A549 (cell line): ENCODE results near the gene PDE4C. TPM values are rescaled to one million over a fixed set of nuclear protein-coding genes. Genes with fewer than 3 reads are reported as not detected.

Experiments
- ATAC-seq, 2 experiments: fragments of 200-7000 bp in 1 of 2; fragments of >200 bp in 1 of 2; cut with Nextera tagmentation in 1 of 2; cut with Tn5 transposase in 1 of 2; 3 replicates each; pipeline versions ENCODE4 v1.8.0 to v1.9.1; 2018 to 2020; ENCODE audit warnings: mild to moderate bottlenecking in 1 of 2, moderate library complexity in 1 of 2
- CTCF ChIA-PET: fragments of 300-600 bp; sonication (Branson Sonifier 250); formaldehyde crosslinking; extraction: SDS; loops from one replicate; lab custom pipeline; 2021; ENCODE audit warnings: antibody characterized with exemption, inconsistent platforms; lab: Yijun Ruan, JAX
- POLR2A ChIA-PET: fragments of 350-600 bp; formaldehyde crosslinking; extraction: SDS; loops from one replicate; lab custom pipeline; 2021; ENCODE audit warnings: antibody characterized with exemption, inconsistent platforms; lab: Yijun Ruan, JAX
- DNase-seq, 2 experiments: peaks; one replicate each; pipeline versions ENCODE4 v3.0.0 to v3.0.0-alpha.2; 2011 to 2016; ENCODE audit warnings: low read depth in 1 of 2, low spot score in 1 of 2
- FAIRE-seq: peaks from 2 replicates; lab custom pipeline; 2011; peaks lifted over from hg19 to GRCh38; lab: Jason Lieb, UNC
- H3K27ac ChIP-seq, 2 experiments: fragments of >200 bp; sonication (Bioruptor Twin); formaldehyde crosslinking; 3 replicates each; pipeline ENCODE4 v1.5.1; 2016 to 2017
- H3K4me1 ChIP-seq: fragments of >200 bp; sonication (Bioruptor Twin); formaldehyde crosslinking; 3 replicates; pipeline ENCODE4 v1.6.1; 2016
- H3K4me2 ChIP-seq: fragments of >200 bp; sonication (Bioruptor Twin); formaldehyde crosslinking; 3 replicates; pipeline ENCODE4 v1.6.1; 2016
- H3K4me3 ChIP-seq: fragments of >200 bp; sonication (Bioruptor Twin); formaldehyde crosslinking; 3 replicates; pipeline ENCODE4 v1.5.1; 2016
- H3K9me3 ChIP-seq: fragments of >200 bp; sonication (Bioruptor Twin); formaldehyde crosslinking; 3 replicates; pipeline ENCODE4 v1.6.1; 2016
- BHLHE40 ChIP-seq: IDR thresholded peaks from 2 replicates; pipeline ENCODE4 v1.6.1; 2012; ENCODE audit warnings: low read depth, low read length, inconsistent platforms
- CBX2 ChIP-seq: fragments of 200-600 bp; sonication (generic); IDR thresholded peaks from 2 replicates; pipeline ENCODE4 v1.6.1; 2016; ENCODE audit warnings: low read depth, mild to moderate bottlenecking, borderline replicate concordance
- CHD2 ChIP-seq: fragments of 150-350 bp; IDR thresholded peaks from 2 replicates; pipeline ENCODE4 v1.6.1; 2014; ENCODE audit warnings: low read length; ENCODE audit not compliant: partially characterized antibody
- EHMT2 ChIP-seq: fragments of 200-600 bp; sonication (generic); IDR thresholded peaks from 2 replicates; pipeline ENCODE4 v1.6.1; 2016; ENCODE audit warnings: antibody characterized with exemption, low read depth, mild to moderate bottlenecking, moderate library complexity
- EP300 ChIP-seq, 2 experiments: fragments of >200 bp; sonication (Bioruptor Twin); formaldehyde crosslinking; IDR thresholded peaks; 2 replicates in 1 of 2; 3 replicates in 1 of 2; pipeline ENCODE4 v1.6.1; 2016 to 2017
- ESRRA ChIP-seq: fragments of 150-350 bp; IDR thresholded peaks from 2 replicates; pipeline ENCODE4 v1.6.1; 2014; ENCODE audit warnings: mild to moderate bottlenecking, low read length, borderline replicate concordance
- FOSB ChIP-seq: fragments of 250-450 bp; sonication (Bioruptor Pico); IDR thresholded peaks from 2 replicates; pipeline ENCODE4 v1.5.0; 2020; ENCODE audit warnings: mild to moderate bottlenecking, moderate library complexity
- FOXS1 ChIP-seq: fragments of 250-450 bp; sonication (Bioruptor Pico); IDR thresholded peaks from 2 replicates; pipeline ENCODE4 v1.5.0; 2020; ENCODE audit warnings: mild to moderate bottlenecking, moderate library complexity
- HEYL ChIP-seq: fragments of 250-450 bp; sonication (Bioruptor Pico); IDR thresholded peaks from 2 replicates; pipeline ENCODE4 v1.8.0; 2021; ENCODE audit warnings: mild to moderate bottlenecking, moderate library complexity
- JUN ChIP-seq, 2 experiments: fragments of >200 bp; sonication (Bioruptor Twin); formaldehyde crosslinking; IDR thresholded peaks; 2 replicates in 1 of 2; 3 replicates in 1 of 2; pipeline ENCODE4 v1.6.1; 2016 to 2017
- MAFK ChIP-seq: fragments of 450-650 bp; IDR thresholded peaks from 2 replicates; pipeline ENCODE4 v1.6.1; 2014; ENCODE audit not compliant: partially characterized antibody
- MAZ ChIP-seq: fragments of 150-350 bp; IDR thresholded peaks from 2 replicates; pipeline ENCODE4 v1.6.1; 2014; ENCODE audit warnings: antibody characterized with exemption, low read depth, low read length, borderline replicate concordance
- PHF8 ChIP-seq: fragments of 200-600 bp; sonication (generic); IDR thresholded peaks from 2 replicates; pipeline ENCODE4 v1.6.1; 2016; ENCODE audit warnings: low read depth, mild to moderate bottlenecking, antibody characterized with exemption, moderate library complexity, borderline replicate concordance
- RAD21 ChIP-seq, 2 experiments: fragments of >200 bp in 1 of 2; sonication (Bioruptor Twin) in 1 of 2; formaldehyde crosslinking in 1 of 2; IDR thresholded peaks in 1 of 2; conservative IDR thresholded peaks in 1 of 2; 2 replicates in 1 of 2; 3 replicates in 1 of 2; pipeline ENCODE4 v1.6.1; 2012 to 2018; ENCODE audit warnings: inconsistent platforms in 1 of 2
- RARB ChIP-seq: fragments of 250-450 bp; sonication (Bioruptor Pico); IDR thresholded peaks from 2 replicates; pipeline ENCODE4 v1.8.0; 2021; ENCODE audit warnings: mild to moderate bottlenecking, moderate library complexity
- RFX5 ChIP-seq: fragments of 450-650 bp; IDR thresholded peaks from 2 replicates; pipeline ENCODE4 v1.7.1; 2014; ENCODE audit warnings: antibody characterized with exemption, mild to moderate bottlenecking, moderate library complexity
- RNF2 ChIP-seq: fragments of 200-600 bp; sonication (generic); IDR thresholded peaks from 2 replicates; pipeline ENCODE4 v1.6.1; 2016; ENCODE audit warnings: low read depth, mild to moderate bottlenecking, antibody characterized with exemption, moderate library complexity, borderline replicate concordance
- SMC3 ChIP-seq: fragments of >200 bp; sonication (Bioruptor Twin); formaldehyde crosslinking; IDR thresholded peaks from 3 replicates; pipeline ENCODE4 v1.6.1; 2018; ENCODE audit warnings: inconsistent platforms
- SREBF2 ChIP-seq: fragments of 450-650 bp; IDR thresholded peaks from 2 replicates; pipeline ENCODE4 v1.6.1; 2014; ENCODE audit warnings: mild to moderate bottlenecking, moderate library complexity
- ZFP36 ChIP-seq: fragments of 450-650 bp; IDR thresholded peaks from 2 replicates; pipeline ENCODE4 v1.6.1; 2014; ENCODE audit warnings: borderline replicate concordance; ENCODE audit not compliant: partially characterized antibody
- WGBS: methylation state at CpG from one replicate; pipeline ENCODE4 v1.1.6; 2017; ENCODE audit errors: missing lambda C conversion rate; 5-methylcytosine and 5-hydroxymethylcytosine counted together
- polyA plus RNA-seq, 4 experiments: library from polyadenylated mRNA; depleted of rRNA in 3 of 4; stranded (reverse); fragments of >200 nt; fragmentation: RNase III in 1 of 4; extraction: RNeasy Plus Mini Kit Qiagen cat#74134 plus additional on column Dnase treatment in 1 of 4; gene quantifications; 2 replicates in 3 of 4; 3 replicates in 1 of 4; pipeline ENCODE4 v1.2.3, GENCODE V29; 2011 to 2017
- TF ChIP-seq, protein P1 (sequence below): fragments of 250-450 bp; sonication (Bioruptor Pico); IDR thresholded peaks from 2 replicates; pipeline ENCODE4 v1.5.0; 2020; ENCODE audit warnings: low read depth, mild to moderate bottlenecking, moderate library complexity
- TF ChIP-seq, protein P2 (sequence below): IDR thresholded peaks from 2 replicates; pipeline ENCODE4 v1.6.1; 2012
- TF ChIP-seq, protein P3 (sequence below): fragments of 450-650 bp; IDR thresholded peaks from 2 replicates; pipeline ENCODE4 v1.6.1; 2014; ENCODE audit warnings: antibody characterized with exemption
- TF ChIP-seq, protein P4 (sequence below): fragments of 250-450 bp; sonication (Bioruptor Pico); IDR thresholded peaks from 2 replicates; pipeline ENCODE4 v1.5.0; 2021; ENCODE audit warnings: mild to moderate bottlenecking, moderate library complexity, borderline replicate concordance
- TF ChIP-seq, protein P5 (sequence below): fragments of 200-600 bp; sonication (generic); IDR thresholded peaks from 2 replicates; pipeline ENCODE4 v1.6.1; 2016; ENCODE audit warnings: antibody characterized with exemption, mild to moderate bottlenecking, moderate library complexity

The PDE4C gene
- polyA plus RNA-seq, 2 of the 4 experiments (the other 2 are of a cell fraction): 0.25 to 0.65 TPM

DNA sequence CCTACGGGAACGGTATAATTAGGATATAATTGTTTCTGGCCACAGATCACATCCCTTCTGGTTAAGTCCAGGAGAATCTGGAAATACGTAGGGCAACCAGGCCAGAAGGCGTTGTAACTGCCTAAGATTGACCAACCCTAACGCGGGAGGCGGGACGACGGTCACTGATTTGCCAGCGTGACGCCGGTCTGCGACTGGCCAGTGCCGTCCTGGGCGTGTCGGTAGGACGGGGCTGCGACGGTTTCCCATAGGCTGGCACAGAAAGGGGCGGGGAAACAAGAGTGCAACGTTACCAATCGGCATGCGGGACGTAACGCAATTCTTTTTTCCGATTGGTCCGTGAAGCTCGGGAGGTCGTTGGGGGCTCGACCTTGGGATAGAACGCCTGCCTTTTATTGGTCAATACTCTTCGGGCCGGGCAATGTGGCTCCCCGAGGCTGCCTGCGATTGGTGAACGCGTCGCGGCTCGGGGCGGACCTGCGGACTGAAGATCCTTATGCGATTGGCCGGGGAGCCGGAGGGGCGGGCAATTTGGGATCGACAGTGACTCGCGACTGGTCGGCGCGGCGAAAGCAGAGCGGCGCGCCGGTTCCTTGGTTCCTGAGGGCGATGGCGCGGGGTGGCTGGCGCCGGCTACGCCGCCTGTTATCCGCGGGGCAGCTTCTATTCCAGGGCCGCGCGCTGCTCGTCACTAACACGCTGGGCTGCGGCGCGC lies 33.4 kb downstream of the PDE4C start, which contains the start of gene MPV17L2 (continued):
- TF ChIP-seq RAD21 (conservative IDR thresholded peaks at IDR 0.05 in 1 of 2, IDR thresholded peaks at IDR 0.05 in 1 of 2): no peak
- TF ChIP-seq, protein P1, sequence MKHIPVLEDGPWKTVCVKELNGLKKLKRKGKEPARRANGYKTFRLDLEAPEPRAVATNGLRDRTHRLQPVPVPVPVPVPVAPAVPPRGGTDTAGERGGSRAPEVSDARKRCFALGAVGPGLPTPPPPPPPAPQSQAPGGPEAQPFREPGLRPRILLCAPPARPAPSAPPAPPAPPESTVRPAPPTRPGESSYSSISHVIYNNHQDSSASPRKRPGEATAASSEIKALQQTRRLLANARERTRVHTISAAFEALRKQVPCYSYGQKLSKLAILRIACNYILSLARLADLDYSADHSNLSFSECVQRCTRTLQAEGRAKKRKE (CRISPR knock-in tag): peak; percentile 71; the same call in 1 of the 2 replicates
- no peak for TF ChIP-seq RARB
- no peak for TF ChIP-seq EP300 (IDR thresholded peaks at IDR 0.05)
- no peak for TF ChIP-seq SMC3
- TF ChIP-seq, protein P2, sequence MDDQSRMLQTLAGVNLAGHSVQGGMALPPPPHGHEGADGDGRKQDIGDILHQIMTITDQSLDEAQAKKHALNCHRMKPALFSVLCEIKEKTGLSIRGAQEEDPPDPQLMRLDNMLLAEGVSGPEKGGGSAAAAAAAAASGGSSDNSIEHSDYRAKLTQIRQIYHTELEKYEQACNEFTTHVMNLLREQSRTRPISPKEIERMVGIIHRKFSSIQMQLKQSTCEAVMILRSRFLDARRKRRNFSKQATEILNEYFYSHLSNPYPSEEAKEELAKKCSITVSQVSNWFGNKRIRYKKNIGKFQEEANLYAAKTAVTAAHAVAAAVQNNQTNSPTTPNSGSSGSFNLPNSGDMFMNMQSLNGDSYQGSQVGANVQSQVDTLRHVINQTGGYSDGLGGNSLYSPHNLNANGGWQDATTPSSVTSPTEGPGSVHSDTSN: peak; percentile 87
- TF ChIP-seq, protein P3, sequence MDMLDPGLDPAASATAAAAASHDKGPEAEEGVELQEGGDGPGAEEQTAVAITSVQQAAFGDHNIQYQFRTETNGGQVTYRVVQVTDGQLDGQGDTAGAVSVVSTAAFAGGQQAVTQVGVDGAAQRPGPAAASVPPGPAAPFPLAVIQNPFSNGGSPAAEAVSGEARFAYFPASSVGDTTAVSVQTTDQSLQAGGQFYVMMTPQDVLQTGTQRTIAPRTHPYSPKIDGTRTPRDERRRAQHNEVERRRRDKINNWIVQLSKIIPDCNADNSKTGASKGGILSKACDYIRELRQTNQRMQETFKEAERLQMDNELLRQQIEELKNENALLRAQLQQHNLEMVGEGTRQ: no peak
- no peak for TF ChIP-seq CHD2
- TF ChIP-seq ESRRA: peak; percentile 87; the same call in 1 of the 2 replicates
- no peak for TF ChIP-seq SREBF2
- peak in 1 of 2 experiments; percentile 21; a peak in 1 of 5 replicates for TF ChIP-seq JUN (IDR thresholded peaks at IDR 0.05)
- TF ChIP-seq HEYL (CRISPR knock-in tag): peak; percentile 49; the same call in 1 of the 2 replicates
- peak; percentile 60; the same call in 1 of the 2 replicates for TF ChIP-seq FOXS1 (CRISPR knock-in tag)
- no peak for TF ChIP-seq RNF2
- TF ChIP-seq RFX5: peak; percentile 94
- TF ChIP-seq FOSB: no peak
- TF ChIP-seq CBX2: no peak
- TF ChIP-seq, protein P4, sequence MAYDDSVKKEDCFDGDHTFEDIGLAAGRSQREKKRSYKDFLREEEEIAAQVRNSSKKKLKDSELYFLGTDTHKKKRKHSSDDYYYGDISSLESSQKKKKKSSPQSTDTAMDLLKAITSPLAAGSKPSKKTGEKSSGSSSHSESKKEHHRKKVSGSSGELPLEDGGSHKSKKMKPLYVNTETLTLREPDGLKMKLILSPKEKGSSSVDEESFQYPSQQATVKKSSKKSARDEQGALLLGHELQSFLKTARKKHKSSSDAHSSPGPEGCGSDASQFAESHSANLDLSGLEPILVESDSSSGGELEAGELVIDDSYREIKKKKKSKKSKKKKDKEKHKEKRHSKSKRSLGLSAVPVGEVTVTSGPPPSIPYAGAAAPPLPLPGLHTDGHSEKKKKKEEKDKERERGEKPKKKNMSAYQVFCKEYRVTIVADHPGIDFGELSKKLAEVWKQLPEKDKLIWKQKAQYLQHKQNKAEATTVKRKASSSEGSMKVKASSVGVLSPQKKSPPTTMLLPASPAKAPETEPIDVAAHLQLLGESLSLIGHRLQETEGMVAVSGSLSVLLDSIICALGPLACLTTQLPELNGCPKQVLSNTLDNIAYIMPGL (CRISPR knock-in tag): no peak
- no peak for TF ChIP-seq PHF8
- no peak for TF ChIP-seq MAZ
- no peak for TF ChIP-seq BHLHE40
- no peak for TF ChIP-seq EHMT2
- no peak for TF ChIP-seq ZFP36

DNA sequence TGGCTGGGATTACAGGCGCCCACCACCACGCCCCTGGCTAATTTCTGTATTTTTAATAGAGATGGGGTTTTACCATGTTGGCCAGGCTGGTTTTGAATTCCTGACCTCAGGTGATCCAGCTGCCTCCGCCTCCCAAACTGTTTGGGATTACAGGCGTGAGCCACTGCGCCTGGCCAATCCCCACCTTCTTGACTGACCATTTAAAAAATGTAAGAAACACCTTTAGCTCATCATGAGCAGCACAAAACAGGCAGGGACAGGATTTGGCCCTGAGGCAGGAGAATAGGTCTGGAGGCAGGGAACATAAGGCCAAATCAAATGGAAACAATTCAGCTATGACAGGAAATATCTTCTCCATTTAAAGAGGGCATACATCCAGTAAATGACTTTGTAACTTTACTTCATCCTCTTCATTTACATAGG lies 34.6 kb downstream of the PDE4C start:
- H3K9me3 ChIP-seq: no peaks in the 10 kb centered on the region
- FAIRE-seq (no peak), DNase-seq (no peak), ATAC-seq (no peak)
- peak overlapping the region; percentile 62 to 87; a peak in 5 of 6 replicates for H3K27ac ChIP-seq
- H3K4me1 ChIP-seq: peaks cover 14% of the 10 kb centered on the region; the same call in 2 of the 3 replicates
- WGBS: 76% methylated on average over 5 of the region's 5 CpGs
- H3K4me2 ChIP-seq: peak overlapping the region; percentile 81
- ChIA-PET CTCF (interaction anchor here (0.8 to 5.8 kb wide), 26 partner anchors 8 to 227 kb away, joined by 3 to 60 read pairs (median 5); partner anchors contain the start of genes IFI30, PIK3R2, RAB3A and SSBP4), POLR2A (no interaction called here)
- TF ChIP-seq MAZ (no peak), MAFK (no peak)
- TF ChIP-seq, protein P5, sequence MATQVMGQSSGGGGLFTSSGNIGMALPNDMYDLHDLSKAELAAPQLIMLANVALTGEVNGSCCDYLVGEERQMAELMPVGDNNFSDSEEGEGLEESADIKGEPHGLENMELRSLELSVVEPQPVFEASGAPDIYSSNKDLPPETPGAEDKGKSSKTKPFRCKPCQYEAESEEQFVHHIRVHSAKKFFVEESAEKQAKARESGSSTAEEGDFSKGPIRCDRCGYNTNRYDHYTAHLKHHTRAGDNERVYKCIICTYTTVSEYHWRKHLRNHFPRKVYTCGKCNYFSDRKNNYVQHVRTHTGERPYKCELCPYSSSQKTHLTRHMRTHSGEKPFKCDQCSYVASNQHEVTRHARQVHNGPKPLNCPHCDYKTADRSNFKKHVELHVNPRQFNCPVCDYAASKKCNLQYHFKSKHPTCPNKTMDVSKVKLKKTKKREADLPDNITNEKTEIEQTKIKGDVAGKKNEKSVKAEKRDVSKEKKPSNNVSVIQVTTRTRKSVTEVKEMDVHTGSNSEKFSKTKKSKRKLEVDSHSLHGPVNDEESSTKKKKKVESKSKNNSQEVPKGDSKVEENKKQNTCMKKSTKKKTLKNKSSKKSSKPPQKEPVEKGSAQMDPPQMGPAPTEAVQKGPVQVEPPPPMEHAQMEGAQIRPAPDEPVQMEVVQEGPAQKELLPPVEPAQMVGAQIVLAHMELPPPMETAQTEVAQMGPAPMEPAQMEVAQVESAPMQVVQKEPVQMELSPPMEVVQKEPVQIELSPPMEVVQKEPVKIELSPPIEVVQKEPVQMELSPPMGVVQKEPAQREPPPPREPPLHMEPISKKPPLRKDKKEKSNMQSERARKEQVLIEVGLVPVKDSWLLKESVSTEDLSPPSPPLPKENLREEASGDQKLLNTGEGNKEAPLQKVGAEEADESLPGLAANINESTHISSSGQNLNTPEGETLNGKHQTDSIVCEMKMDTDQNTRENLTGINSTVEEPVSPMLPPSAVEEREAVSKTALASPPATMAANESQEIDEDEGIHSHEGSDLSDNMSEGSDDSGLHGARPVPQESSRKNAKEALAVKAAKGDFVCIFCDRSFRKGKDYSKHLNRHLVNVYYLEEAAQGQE: no peak
- peak overlapping the region; percentile 52; the same call in 1 of the 3 replicates for H3K4me3 ChIP-seq
